ENCODE results near the gene SMCO4.

- TF ChIP-seq SUZ12 (IDR thresholded peaks at IDR 0.05) (no peak), BHLHE40 (IDR thresholded peaks at IDR 0.05; ENCODE audit: borderline replicate concordance) (no peak), ARNT (IDR thresholded peaks at IDR 0.05) (no peak), FOXK2 (IDR thresholded peaks at IDR 0.05) (no peak)
These were observed 28.5 kb downstream of the SMCO4 start for GRCh38 chr11:93514712-93515111.

All from HEK293T (cell line).